ENCODE measurements around the gene PTPN18. TPM values are rescaled to one million over a fixed set of nuclear protein-coding genes. Genes with fewer than 3 reads are reported as not detected.

Gene PTPN18
- total RNA-seq, 1 donor from 2014 or later: 67.8 TPM

DNA sequence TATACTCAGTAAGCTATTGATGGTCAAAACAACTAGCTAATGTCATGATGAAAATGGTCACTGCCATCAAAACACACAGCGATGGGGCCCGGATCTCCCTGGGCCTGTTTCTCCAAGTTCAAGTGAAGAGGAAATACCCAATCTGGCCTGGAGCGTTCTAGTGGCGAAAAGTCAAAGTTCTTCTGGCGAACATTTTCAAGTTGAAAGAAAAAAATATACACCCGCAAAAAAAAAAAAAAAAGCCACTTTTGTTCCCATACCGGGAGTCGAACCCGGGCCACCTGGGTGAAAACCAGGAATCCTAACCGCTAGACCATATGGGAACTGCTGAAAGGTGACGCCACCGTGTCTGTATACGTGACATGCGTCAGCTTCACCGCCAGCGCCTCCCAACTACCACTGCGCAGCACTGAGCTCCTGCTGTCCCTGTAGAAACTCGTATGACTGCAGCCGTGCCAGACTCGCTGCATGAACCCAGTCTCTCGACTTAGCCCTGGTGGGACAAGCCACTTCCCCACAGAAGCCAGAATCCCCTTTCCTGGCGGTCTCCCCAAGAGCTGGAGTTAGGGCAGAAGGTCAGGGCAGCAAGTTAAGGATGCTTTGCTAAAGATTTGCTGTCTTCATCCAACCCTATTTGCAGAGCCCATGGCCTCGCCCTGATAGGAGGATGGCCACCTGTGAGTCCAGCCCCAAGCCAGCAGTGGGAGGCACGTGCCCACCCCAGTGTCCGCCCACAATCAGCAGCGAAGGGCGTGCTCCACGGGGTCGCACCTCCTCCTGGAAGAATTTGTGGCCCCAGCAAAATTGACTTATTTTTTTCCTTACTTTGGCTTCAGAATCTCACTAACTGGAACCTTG is 18.8 kb upstream of the PTPN18 start:
- Histone ChIP-seq H3K9me3 (no peaks in the 10 kb centered on the region), H3K27me3 (peaks cover 3% of the 10 kb centered on the region), H3K27ac (no peak overlapping the region), H3K36me3 (peaks cover 16% of the 10 kb centered on the region), H3K4me1 (peaks cover 4% of the 10 kb centered on the region), H3K4me3 (peak overlapping the region; percentile 31)
- TF ChIP-seq, protein P1, sequence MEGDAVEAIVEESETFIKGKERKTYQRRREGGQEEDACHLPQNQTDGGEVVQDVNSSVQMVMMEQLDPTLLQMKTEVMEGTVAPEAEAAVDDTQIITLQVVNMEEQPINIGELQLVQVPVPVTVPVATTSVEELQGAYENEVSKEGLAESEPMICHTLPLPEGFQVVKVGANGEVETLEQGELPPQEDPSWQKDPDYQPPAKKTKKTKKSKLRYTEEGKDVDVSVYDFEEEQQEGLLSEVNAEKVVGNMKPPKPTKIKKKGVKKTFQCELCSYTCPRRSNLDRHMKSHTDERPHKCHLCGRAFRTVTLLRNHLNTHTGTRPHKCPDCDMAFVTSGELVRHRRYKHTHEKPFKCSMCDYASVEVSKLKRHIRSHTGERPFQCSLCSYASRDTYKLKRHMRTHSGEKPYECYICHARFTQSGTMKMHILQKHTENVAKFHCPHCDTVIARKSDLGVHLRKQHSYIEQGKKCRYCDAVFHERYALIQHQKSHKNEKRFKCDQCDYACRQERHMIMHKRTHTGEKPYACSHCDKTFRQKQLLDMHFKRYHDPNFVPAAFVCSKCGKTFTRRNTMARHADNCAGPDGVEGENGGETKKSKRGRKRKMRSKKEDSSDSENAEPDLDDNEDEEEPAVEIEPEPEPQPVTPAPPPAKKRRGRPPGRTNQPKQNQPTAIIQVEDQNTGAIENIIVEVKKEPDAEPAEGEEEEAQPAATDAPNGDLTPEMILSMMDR (IDR thresholded peaks at IDR 0.05): no peak
- intact Hi-C loops (cut with DNase I): no loop called here
- ATAC-seq (peak; percentile 62), DNase-seq (peak; percentile 79)

DNA sequence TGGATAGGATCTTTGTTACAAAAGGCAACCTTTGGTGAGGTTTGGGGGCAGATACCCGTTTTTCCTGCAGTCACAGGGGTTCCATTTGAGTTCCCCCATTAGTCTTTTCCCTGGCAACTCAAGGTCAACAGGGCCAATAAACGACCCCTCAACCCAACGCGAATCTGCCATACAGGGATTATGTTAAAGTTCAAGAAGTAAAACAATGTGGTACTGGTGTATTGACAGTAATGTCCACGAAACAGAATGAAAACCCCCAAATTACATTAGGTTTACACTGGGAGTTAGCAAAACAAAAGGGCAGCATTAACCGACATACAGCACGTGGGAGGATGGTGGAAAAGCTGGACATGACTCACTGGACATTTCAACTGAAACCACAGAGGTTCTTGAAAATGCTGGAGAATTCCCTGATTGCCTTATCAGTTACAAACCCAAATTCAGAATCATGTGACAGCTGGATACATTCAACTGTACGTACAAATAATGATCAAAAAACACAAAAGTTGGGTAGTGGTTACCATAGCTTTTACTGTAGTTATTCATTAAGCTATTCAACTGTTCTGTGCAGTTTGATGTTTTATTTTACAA is 18.0 kb upstream of the PTPN18 start:
- peaks cover 16% of the 10 kb centered on the region for H3K36me3 ChIP-seq
- no peaks in the 10 kb centered on the region for H3K27me3 ChIP-seq
- no peak overlapping the region for H3K27ac ChIP-seq
- no peaks in the 10 kb centered on the region for H3K9me3 ChIP-seq
- no peak for ATAC-seq
- TF ChIP-seq, protein P1 (IDR thresholded peaks at IDR 0.05): no peak
- H3K4me1 ChIP-seq: no peaks in the 10 kb centered on the region
- intact Hi-C loops (cut with DNase I): no loop called here
- DNase-seq: no peak
- H3K4me3 ChIP-seq: no peak overlapping the region

DNA sequence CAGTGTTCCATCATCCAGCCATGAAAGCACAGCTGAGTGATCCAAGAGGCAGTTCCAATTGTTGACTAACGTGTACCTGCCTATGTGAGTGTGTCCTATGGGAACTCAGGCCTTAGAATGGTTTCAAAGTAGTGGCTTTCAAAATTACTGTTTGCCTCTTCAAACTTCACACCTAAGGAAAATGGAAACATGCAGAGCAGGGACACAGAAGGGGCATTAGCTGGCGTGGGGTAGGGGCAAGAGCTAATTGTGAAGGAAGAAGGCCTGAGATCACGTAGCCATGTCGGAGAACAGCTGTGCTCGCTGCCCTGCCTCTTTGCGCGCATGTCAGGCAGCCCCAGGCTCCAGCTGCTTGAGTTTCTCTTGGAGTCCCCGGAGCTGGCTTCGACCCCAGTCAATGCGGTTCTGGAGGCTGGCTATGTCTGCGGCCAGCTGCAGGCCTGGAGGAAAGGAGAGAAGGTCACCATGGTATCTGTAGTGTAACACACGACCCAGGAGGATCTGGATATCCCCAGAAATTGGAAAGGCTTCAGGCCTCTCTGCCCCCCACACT is 17.0 kb upstream of the PTPN18 start:
- Histone ChIP-seq H3K27me3 (no peaks in the 10 kb centered on the region), H3K27ac (no peak overlapping the region), H3K36me3 (peaks cover 16% of the 10 kb centered on the region), H3K9me3 (no peaks in the 10 kb centered on the region), H3K4me3 (no peak overlapping the region), H3K4me1 (peaks cover 5% of the 10 kb centered on the region)
- ATAC-seq: no peak
- TF ChIP-seq, protein P1 (IDR thresholded peaks at IDR 0.05): no peak
- DNase-seq: no peak
- intact Hi-C loops (cut with DNase I): no loop called here

DNA sequence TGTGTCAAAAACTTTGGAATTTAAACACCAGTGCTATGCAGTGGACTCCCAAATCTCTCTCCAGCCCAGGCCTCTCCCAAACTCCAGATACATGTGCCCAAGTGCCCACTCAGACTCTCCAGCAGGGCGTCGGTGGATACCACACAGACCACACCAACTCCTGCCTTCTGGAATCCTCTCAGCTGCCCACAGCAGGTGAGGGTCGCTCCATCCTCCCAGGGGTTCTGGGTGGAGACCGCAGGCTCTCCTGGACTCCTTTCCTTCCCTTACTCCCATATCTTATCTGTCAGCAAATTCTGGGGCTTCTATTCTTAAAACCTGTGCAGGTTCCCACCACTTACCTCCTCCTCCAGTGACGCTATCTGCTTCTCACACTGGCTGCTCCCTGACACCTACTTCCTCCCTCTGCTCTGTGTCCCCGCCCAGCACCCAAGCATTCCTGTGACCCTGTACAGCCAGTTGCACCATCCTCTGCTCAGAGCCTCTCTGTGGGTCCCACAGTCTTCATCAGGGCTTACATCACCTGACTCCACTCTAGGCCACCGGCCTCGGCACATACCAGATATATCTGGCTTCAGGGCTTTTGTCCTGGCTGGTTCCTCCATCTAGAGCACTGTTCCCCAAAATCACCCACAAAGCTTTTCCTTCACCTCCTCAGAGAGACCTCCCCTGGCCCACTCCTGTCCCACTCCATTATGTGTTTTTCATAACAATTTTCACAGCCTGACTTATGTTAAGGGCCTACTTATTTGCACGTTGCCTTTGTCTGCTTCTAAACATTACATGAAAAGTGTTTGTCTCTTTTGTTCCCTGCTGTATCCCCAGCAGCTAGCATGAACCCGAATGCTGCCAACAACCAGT is 15.7 kb upstream of the PTPN18 start:
- Histone ChIP-seq H3K9me3 (no peaks in the 10 kb centered on the region), H3K36me3 (peaks cover 27% of the 10 kb centered on the region), H3K4me1 (peaks cover 9% of the 10 kb centered on the region), H3K27ac (no peak overlapping the region), H3K27me3 (no peaks in the 10 kb centered on the region), H3K4me3 (no peak overlapping the region)
- TF ChIP-seq, protein P1 (IDR thresholded peaks at IDR 0.05): no peak
- intact Hi-C loops (cut with DNase I): no loop called here
- ATAC-seq (no peak), DNase-seq (no peak)

DNA sequence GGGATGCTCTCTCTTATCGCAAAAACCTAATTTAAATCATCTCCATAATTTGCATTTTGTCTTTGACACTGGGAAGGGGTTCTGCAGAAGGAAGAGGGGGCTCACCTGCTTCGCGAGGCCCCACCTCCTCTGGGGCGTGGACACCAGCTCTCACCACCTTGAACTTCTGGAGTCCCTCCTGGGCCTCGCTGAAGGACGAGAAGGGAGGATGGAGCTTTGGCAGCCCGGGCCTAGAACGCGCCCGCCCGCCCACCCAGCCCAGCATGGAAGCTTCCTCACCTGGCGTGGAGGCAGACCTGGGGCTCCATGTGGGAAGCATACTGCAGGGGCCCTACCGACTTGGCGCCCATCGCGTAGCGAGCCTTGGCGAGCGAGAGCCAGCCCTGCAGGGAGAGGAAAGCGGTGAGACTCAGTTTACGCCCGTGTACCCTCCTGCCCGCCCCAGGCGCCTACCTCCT is 14.3 kb upstream of the PTPN18 start:
- H3K36me3 ChIP-seq: peaks cover 42% of the 10 kb centered on the region
- peak overlapping the region; percentile 76 for H3K4me3 ChIP-seq
- TF ChIP-seq, protein P1 (IDR thresholded peaks at IDR 0.05): no peak
- no peaks in the 10 kb centered on the region for H3K9me3 ChIP-seq
- no peak for DNase-seq
- H3K27ac ChIP-seq: peak overlapping the region; percentile 95
- no peaks in the 10 kb centered on the region for H3K27me3 ChIP-seq
- H3K4me1 ChIP-seq: peaks cover 9% of the 10 kb centered on the region
- intact Hi-C loops (cut with DNase I): no loop called here
- peak; percentile 0 for ATAC-seq
